Measurements from ENCODE around the gene BEND3. TPM values are rescaled to one million over a fixed set of nuclear protein-coding genes. Genes with fewer than 3 reads are reported as not detected.

BEND3 gene
- total and polyA plus RNA-seq, 10 of the 15 experiments (the other 5 are each of a cell fraction or from before 2014, with no cell fraction given), result 1.1 to 9.0 (median 3.6) TPM

- DNase-seq (ENCODE audit: low read depth, low spot score) (no peak), FAIRE-seq (peak; percentile 41), ATAC-seq (peak; percentile 49)
- no peaks in the 10 kb centered on the region for H3K79me2 ChIP-seq (ENCODE audit: control insufficient read depth, insufficient read depth, low read length)
- in situ Hi-C loops (cut with MboI) (no loop called here), intact Hi-C loops (cut with micrococcal nuclease; ENCODE audit: unreplicated experiment) (loop anchor here (10.0 kb wide), 1 partner anchor 538 kb away; no protein-coding TSS in a partner anchor)
- H3K4me2 ChIP-seq (ENCODE audit: control insufficient read depth, insufficient read depth), result peak overlapping the region; percentile 99
- POLR2A ChIA-PET, result interaction anchor here (1.1 kb wide), 1 partner anchor 19 kb away, joined by 4 read pairs; no protein-coding TSS in a partner anchor
- peak overlapping the region; percentile 72; the same call in 1 of the 2 replicates for H3K9ac ChIP-seq (ENCODE audit: control insufficient read depth, insufficient read depth, low read length)
- H3K4me1 ChIP-seq (ENCODE audit: control insufficient read depth, insufficient read depth, low read length), result peaks cover 12% of the 10 kb centered on the region
- no peaks in the 10 kb centered on the region for H4K20me1 ChIP-seq (ENCODE audit: control insufficient read depth, insufficient read depth)
- no TSS peak for BruUV-seq (replicated peaks)
- peak overlapping the region; percentile 68 for H3K4me3 ChIP-seq
- SMC1A ChIA-PET (ENCODE audit: uncharacterized antibody, unreplicated experiment), result interaction anchor here (1.3 kb wide), 1 partner anchor 9 kb away, joined by 5 read pairs; no protein-coding TSS in a partner anchor
- CTCF ChIA-PET, result interaction anchor here (0.9 to 2.2 kb wide), 5 partner anchors 9 to 202 kb away, joined by 3 to 6 read pairs (median 3); partner anchors contain the start of gene MTRES1
- H2AFZ ChIP-seq (ENCODE audit: control insufficient read depth, low read depth, low read length), result peak overlapping the region; percentile 79
- H3K27me3 ChIP-seq (replicated peaks in 1 of 2; ENCODE audit: control insufficient read depth in 2 of 2, insufficient read depth in 2 of 2, low read length in 1 of 2), result no peaks in the 10 kb centered on the region; a peak in 1 of 4 replicates
- 2% methylated on average over 15 of the region's 15 CpGs for WGBS (ENCODE audit: insufficient coverage, insufficient replicate concordance, low lambda C conversion rate, missing lambda C conversion rate)
- no peaks in the 10 kb centered on the region for H3K36me3 ChIP-seq (ENCODE audit: control insufficient read depth in 2 of 2, insufficient read depth in 2 of 2, low read length in 1 of 2)
- H3K9me3 ChIP-seq (replicated peaks; ENCODE audit: control insufficient read depth, insufficient read depth, low read length), result no peaks in the 10 kb centered on the region
- no peak overlapping the region for H3K27ac ChIP-seq (ENCODE audit: control insufficient read depth, insufficient read depth)
- RAD21 ChIA-PET (ENCODE audit: unreplicated experiment), result interaction anchor here (1.2 to 1.9 kb wide), 2 partner anchors 9 to 15 kb away, joined by 4 to 11 read pairs; no protein-coding TSS in a partner anchor
- TF ChIP-seq RUNX3 (IDR thresholded peaks at IDR 0.05; ENCODE audit: low read length), result 0 out of 2 replicates have a peak, but pooled peaks have one; percentile 8
- TF ChIP-seq ZNF592 (IDR thresholded peaks at IDR 0.05), result no peak
- TF ChIP-seq RFX5 (IDR thresholded peaks at IDR 0.05; ENCODE audit: low read depth, low read length), result no peak
- TF ChIP-seq MTA2 (IDR thresholded peaks at IDR 0.05; ENCODE audit: low read depth), result no peak
- no peak for TF ChIP-seq WRNIP1 (IDR thresholded peaks at IDR 0.05; ENCODE audit: borderline replicate concordance, low read depth, low read length)
- TF ChIP-seq EGR1 (IDR thresholded peaks at IDR 0.05; ENCODE audit: borderline replicate concordance in 1 of 2, low read depth in 2 of 2, low read length in 2 of 2), result no peak
- TF ChIP-seq TAF1 (IDR thresholded peaks at IDR 0.05; ENCODE audit: borderline replicate concordance, low read depth, low read length), result no peak
- TF ChIP-seq POU2F2 (IDR thresholded peaks at IDR 0.05; ENCODE audit: borderline replicate concordance, low read depth, low read length), result peak; percentile 29; the same call in 1 of the 3 replicates
- no peak for TF ChIP-seq ZNF274 (IDR thresholded peaks at IDR 0.05; ENCODE audit: insufficient read depth, insufficient read length)
- TF ChIP-seq BCLAF1 (IDR thresholded peaks at IDR 0.05), result no peak
- TF ChIP-seq EZH2 (IDR thresholded peaks at IDR 0.05; ENCODE audit: borderline replicate concordance, control insufficient read depth, low read depth, low read length), result no peak
- TF ChIP-seq BCL3 (IDR thresholded peaks at IDR 0.05; ENCODE audit: borderline replicate concordance, insufficient read depth, low read depth, low read length, poor library complexity, severe bottlenecking), result no peak
- TF ChIP-seq EP300 (IDR thresholded peaks at IDR 0.05; ENCODE audit: borderline replicate concordance in 1 of 2, control insufficient read depth in 1 of 2, low read depth in 2 of 2, low read length in 2 of 2), result no peak
Observed at GRCh38 chr6:107116328-107116892, 1.1 kb upstream of the BEND3 start.

Measured in GM12878 (cell line).